HG02763 (cell line): ENCODE results near the gene RNASET2.

Source experiments
- ATAC-seq: cut with Tn5 transposase; IDR thresholded peaks from one replicate; pipeline ENCODE4 v1.9.1; 2021; ENCODE audit warnings: mild to moderate bottlenecking, moderate library complexity; ENCODE audit not compliant: unreplicated experiment

Gene RNASET2

GRCh38 chr6:166956444-166957086 lies at the start of gene RNASET2:
TSS of gene RNASET2 (minus strand) at chr6:166956550. CDS start at chr6:166956182, 368 bp downstream.
- ATAC-seq, result peak; percentile 59

GRCh38 chr6:167005350-167006159 lies 49.2 kb upstream of the RNASET2 start:
- no peak for ATAC-seq

- no peak for ATAC-seq
Observed at GRCh38 chr6:167000759-167001158, 44.4 kb upstream of the RNASET2 start.

- no peak for ATAC-seq
Observed at GRCh38 chr6:166999884-167000253, 43.5 kb upstream of the RNASET2 start.

GRCh38 chr6:166999145-166999883 lies 43.0 kb upstream of the RNASET2 start, which contains the start of gene CEP43:
TSS of gene CEP43 (plus strand) at chr6:166999397. CDS start at chr6:166999413, 16 bp downstream.
- peak; percentile 89 for ATAC-seq

GRCh38 chr6:166998256-166999144 lies 42.1 kb upstream of the RNASET2 start:
- ATAC-seq, result peak; percentile 2

- peak; percentile 19 for ATAC-seq
Observed at GRCh38 chr6:166997768-166998255, 41.5 kb upstream of the RNASET2 start.

- no peak for ATAC-seq
Observed at GRCh38 chr6:166997348-166997747, 41.0 kb upstream of the RNASET2 start.

GRCh38 chr6:166996406-166996805 lies 40.1 kb upstream of the RNASET2 start:
- no peak for ATAC-seq

- no peak for ATAC-seq
Observed at GRCh38 chr6:166989427-166990032, 33.2 kb upstream of the RNASET2 start.

GRCh38 chr6:166988674-166989201 lies 32.4 kb upstream of the RNASET2 start:
- no peak for ATAC-seq

- ATAC-seq, result no peak
Observed at GRCh38 chr6:166987930-166988329, 31.6 kb upstream of the RNASET2 start.

GRCh38 chr6:166987448-166987847 lies 31.1 kb upstream of the RNASET2 start:
- ATAC-seq, result no peak

GRCh38 chr6:166980738-166981137 lies 24.4 kb upstream of the RNASET2 start:
- ATAC-seq, result no peak

- no peak for ATAC-seq
Observed at GRCh38 chr6:166977621-166978525, 21.5 kb upstream of the RNASET2 start.

GRCh38 chr6:166976636-166977035 lies 20.3 kb upstream of the RNASET2 start:
- no peak for ATAC-seq

- no peak for ATAC-seq
Observed at GRCh38 chr6:166972101-166972500, 15.8 kb upstream of the RNASET2 start.

GRCh38 chr6:166971271-166971670 lies 14.9 kb upstream of the RNASET2 start:
- ATAC-seq, result no peak

- ATAC-seq, result no peak
Observed at GRCh38 chr6:166970776-166971175, 14.4 kb upstream of the RNASET2 start.
